Liver (tissue), 3 donors: Measurements from ENCODE around the gene PRDM2.

ENCODE experiments used
- GABPA ChIP-seq, 2 donors: IDR thresholded peaks in 1 of 2; conservative IDR thresholded peaks in 1 of 2; 2 replicates each; pipeline ENCODE4 v1.6.1; 2016; ENCODE audit warnings: antibody characterized with exemption in 2 of 2, mild to moderate bottlenecking in 1 of 2, moderate library complexity in 1 of 2
- HNF4A ChIP-seq, 2 donors: conservative IDR thresholded peaks; 2 replicates each; pipeline ENCODE4 v1.6.1; 2016; ENCODE audit warnings: antibody characterized with exemption in 2 of 2, mild to moderate bottlenecking in 2 of 2
- RAD21 ChIP-seq, 2 donors: IDR thresholded peaks; 2 replicates each; pipeline ENCODE4 v1.6.1; 2016; ENCODE audit warnings: antibody characterized with exemption in 2 of 2, mild to moderate bottlenecking in 2 of 2
- SP1 ChIP-seq: IDR thresholded peaks from 2 replicates; pipeline ENCODE4 v1.6.1; 2018; ENCODE audit warnings: antibody characterized with exemption, mild to moderate bottlenecking
- TAF1 ChIP-seq: conservative IDR thresholded peaks from 2 replicates; pipeline ENCODE4 v1.6.1; 2016; ENCODE audit warnings: antibody characterized with exemption, mild to moderate bottlenecking
- YY1 ChIP-seq: IDR thresholded peaks from 2 replicates; pipeline ENCODE4 v1.6.1; 2016; ENCODE audit warnings: antibody characterized with exemption, mild to moderate bottlenecking
- TF ChIP-seq, protein P1 (sequence below): fragments of 150-350 bp; IDR thresholded peaks from 2 replicates; pipeline ENCODE4 v1.5.1; 2017; ENCODE audit warnings: improper control_type of control experiment, low read depth, low read length; ENCODE audit not compliant: missing input control
- TF ChIP-seq, protein P2 (sequence below): IDR thresholded peaks from 2 replicates; pipeline ENCODE4 v1.6.1; 2016; ENCODE audit warnings: antibody characterized with exemption
- TF ChIP-seq, protein P3 (sequence below): IDR thresholded peaks from 2 replicates; pipeline ENCODE4 v1.6.1; 2016; ENCODE audit warnings: antibody characterized with exemption, mild to moderate bottlenecking
- TF ChIP-seq, protein P4 (sequence below): IDR thresholded peaks from 2 replicates; pipeline ENCODE4 v1.6.1; 2016; ENCODE audit warnings: antibody characterized with exemption
- donor health status: healthy.
- donor health status: healthy.

DNA sequence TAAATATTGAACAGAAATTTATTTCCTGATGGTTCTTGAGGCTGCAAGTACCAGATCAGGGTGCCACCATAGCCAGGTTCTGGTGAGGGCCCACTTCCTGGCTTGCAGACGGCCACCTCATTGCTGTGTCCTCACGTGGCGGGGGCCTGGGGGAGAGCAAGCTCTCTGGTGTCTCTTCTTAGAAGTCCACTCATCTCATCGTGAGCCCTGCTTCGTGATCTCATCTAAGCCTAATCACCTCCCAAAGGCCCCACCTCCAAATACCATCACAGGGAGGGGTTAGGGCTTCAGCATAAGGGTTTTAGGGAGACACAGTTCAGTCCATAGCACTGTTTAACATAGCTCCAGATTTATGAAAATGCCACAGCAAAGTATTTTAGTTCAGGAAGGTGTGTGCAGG, 119.7 kb downstream of the PRDM2 start:
- TF ChIP-seq TAF1 (no peak), RAD21 (IDR thresholded peaks at IDR 0.05) (no peak), YY1 (no peak), GABPA (IDR thresholded peaks at IDR 0.05 in 1 of 2, conservative IDR thresholded peaks at IDR 0.05 in 1 of 2) (no peak), HNF4A (conservative IDR thresholded peaks at IDR 0.05) (no peak), SP1 (no peak)
- TF ChIP-seq, protein P1, sequence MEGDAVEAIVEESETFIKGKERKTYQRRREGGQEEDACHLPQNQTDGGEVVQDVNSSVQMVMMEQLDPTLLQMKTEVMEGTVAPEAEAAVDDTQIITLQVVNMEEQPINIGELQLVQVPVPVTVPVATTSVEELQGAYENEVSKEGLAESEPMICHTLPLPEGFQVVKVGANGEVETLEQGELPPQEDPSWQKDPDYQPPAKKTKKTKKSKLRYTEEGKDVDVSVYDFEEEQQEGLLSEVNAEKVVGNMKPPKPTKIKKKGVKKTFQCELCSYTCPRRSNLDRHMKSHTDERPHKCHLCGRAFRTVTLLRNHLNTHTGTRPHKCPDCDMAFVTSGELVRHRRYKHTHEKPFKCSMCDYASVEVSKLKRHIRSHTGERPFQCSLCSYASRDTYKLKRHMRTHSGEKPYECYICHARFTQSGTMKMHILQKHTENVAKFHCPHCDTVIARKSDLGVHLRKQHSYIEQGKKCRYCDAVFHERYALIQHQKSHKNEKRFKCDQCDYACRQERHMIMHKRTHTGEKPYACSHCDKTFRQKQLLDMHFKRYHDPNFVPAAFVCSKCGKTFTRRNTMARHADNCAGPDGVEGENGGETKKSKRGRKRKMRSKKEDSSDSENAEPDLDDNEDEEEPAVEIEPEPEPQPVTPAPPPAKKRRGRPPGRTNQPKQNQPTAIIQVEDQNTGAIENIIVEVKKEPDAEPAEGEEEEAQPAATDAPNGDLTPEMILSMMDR: no peak
- TF ChIP-seq, protein P2, sequence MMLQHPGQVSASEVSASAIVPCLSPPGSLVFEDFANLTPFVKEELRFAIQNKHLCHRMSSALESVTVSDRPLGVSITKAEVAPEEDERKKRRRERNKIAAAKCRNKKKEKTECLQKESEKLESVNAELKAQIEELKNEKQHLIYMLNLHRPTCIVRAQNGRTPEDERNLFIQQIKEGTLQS: no peak
- TF ChIP-seq, protein P3, sequence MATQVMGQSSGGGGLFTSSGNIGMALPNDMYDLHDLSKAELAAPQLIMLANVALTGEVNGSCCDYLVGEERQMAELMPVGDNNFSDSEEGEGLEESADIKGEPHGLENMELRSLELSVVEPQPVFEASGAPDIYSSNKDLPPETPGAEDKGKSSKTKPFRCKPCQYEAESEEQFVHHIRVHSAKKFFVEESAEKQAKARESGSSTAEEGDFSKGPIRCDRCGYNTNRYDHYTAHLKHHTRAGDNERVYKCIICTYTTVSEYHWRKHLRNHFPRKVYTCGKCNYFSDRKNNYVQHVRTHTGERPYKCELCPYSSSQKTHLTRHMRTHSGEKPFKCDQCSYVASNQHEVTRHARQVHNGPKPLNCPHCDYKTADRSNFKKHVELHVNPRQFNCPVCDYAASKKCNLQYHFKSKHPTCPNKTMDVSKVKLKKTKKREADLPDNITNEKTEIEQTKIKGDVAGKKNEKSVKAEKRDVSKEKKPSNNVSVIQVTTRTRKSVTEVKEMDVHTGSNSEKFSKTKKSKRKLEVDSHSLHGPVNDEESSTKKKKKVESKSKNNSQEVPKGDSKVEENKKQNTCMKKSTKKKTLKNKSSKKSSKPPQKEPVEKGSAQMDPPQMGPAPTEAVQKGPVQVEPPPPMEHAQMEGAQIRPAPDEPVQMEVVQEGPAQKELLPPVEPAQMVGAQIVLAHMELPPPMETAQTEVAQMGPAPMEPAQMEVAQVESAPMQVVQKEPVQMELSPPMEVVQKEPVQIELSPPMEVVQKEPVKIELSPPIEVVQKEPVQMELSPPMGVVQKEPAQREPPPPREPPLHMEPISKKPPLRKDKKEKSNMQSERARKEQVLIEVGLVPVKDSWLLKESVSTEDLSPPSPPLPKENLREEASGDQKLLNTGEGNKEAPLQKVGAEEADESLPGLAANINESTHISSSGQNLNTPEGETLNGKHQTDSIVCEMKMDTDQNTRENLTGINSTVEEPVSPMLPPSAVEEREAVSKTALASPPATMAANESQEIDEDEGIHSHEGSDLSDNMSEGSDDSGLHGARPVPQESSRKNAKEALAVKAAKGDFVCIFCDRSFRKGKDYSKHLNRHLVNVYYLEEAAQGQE: no peak
- TF ChIP-seq, protein P4, sequence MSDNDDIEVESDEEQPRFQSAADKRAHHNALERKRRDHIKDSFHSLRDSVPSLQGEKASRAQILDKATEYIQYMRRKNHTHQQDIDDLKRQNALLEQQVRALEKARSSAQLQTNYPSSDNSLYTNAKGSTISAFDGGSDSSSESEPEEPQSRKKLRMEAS: no peak
